Gastroesophageal sphincter (tissue), 4 donors: Measurements from ENCODE around the gene PTPRG. TPM values are rescaled to one million over a fixed set of nuclear protein-coding genes. Genes with fewer than 3 reads are reported as not detected.
"Not testable (repeated sequence)": the region's sequence is repeated elsewhere in the genome, so short reads cannot be mapped to it uniquely, and the experiment has no call there.

Experiments
- ATAC-seq: fragments of 150-250 bp; one replicate; pipeline ENCODE4 v1.9.1; 2016; ENCODE audit warnings: mild to moderate bottlenecking, moderate library complexity
- H3K27ac ChIP-seq, 4 donors: fragments of 200-600 bp; sonication (generic) in 3 of 4; 1 replicate in 3 of 4; 2 replicates in 1 of 4; pipeline ENCODE4 v1.5.1; 2016 to 2019
- H3K27me3 ChIP-seq: fragments of 200-600 bp; sonication (generic); one replicate; pipeline ENCODE4 v1.5.1; 2019
- H3K36me3 ChIP-seq, 2 donors: fragments of 200-600 bp; sonication (generic); one replicate each; pipeline ENCODE4 v1.5.1; 2019; ENCODE audit warnings: control low read depth in 1 of 2
- H3K4me1 ChIP-seq, 3 donors: fragments of 200-600 bp; sonication (generic); 1 replicate in 2 of 3; 2 replicates in 1 of 3; pipeline ENCODE4 v1.5.1; 2016 to 2019; ENCODE audit warnings: control low read depth in 2 of 3
- H3K4me3 ChIP-seq, 2 donors: fragments of 200-600 bp; sonication (generic); one replicate each; pipeline ENCODE4 v1.5.1; 2019; ENCODE audit warnings: mild to moderate bottlenecking in 1 of 2, moderate library complexity in 1 of 2
- H3K9me3 ChIP-seq, 3 donors: fragments of 200-600 bp; sonication (generic); one replicate each; pipeline ENCODE4 v1.5.1; 2017 to 2019; ENCODE audit warnings: control low read depth in 2 of 3
- CTCF ChIP-seq, 4 experiments: fragments of 200-600 bp in 2 of 4; fragments of 450-650 bp in 2 of 4; sonication (generic) in 1 of 4; IDR thresholded peaks; one replicate each; pipeline ENCODE4 v1.5.1; 2017 to 2019; ENCODE audit warnings: antibody characterized with exemption in 4 of 4, mild to moderate bottlenecking in 2 of 4, moderate library complexity in 2 of 4
- EP300 ChIP-seq: sonication (generic); formaldehyde crosslinking; IDR thresholded peaks from one replicate; pipeline ENCODE4 v1.6.1; 2017; ENCODE audit warnings: antibody characterized with exemption, mild to moderate bottlenecking
- POLR2A ChIP-seq, 2 donors: fragments of 450-650 bp; IDR thresholded peaks; one replicate each; pipeline ENCODE4 v1.6.1; 2017; ENCODE audit warnings: antibody characterized with exemption in 2 of 2, mild to moderate bottlenecking in 2 of 2, moderate library complexity in 1 of 2
- POLR2AphosphoS5 ChIP-seq: sonication (generic); formaldehyde crosslinking; IDR thresholded peaks from one replicate; pipeline ENCODE4 v1.6.1; 2017; ENCODE audit warnings: antibody characterized with exemption
- WGBS, 2 donors: methylation state at CpG; one replicate each; pipeline ENCODE4 v1.1.5; 2018; ENCODE audit warnings: low coverage in 1 of 2; 5-methylcytosine and 5-hydroxymethylcytosine counted together
- total RNA-seq, 4 donors: library from RNA; depleted of rRNA; stranded (reverse); fragments of >200 nt; gene quantifications; one replicate each; pipeline ENCODE4 v1.1.0, GENCODE V29; 2016

The PTPRG gene
- total RNA-seq, 4 donors from 2014 or later: 48.7 to 81.9 (median 52.8) TPM

- peak overlapping the region in 1 of 4 donors; percentile 21 for H3K27ac ChIP-seq
- no peak for ATAC-seq
- WGBS, 2 donors: 18 to 48% methylated on average over 3 of the region's 3 CpGs
- H3K9me3 ChIP-seq: no peaks in the 10 kb centered on the region
- no peaks in the 10 kb centered on the region for H3K36me3 ChIP-seq
- H3K27me3 ChIP-seq: no peaks in the 10 kb centered on the region
- peaks cover 9 to 82% (median 17%) of the 10 kb centered on the region in 3 donors for H3K4me1 ChIP-seq
- TF ChIP-seq CTCF (IDR thresholded peaks at IDR 0.05): no peak
- no peak for TF ChIP-seq POLR2AphosphoS5
- no peak for TF ChIP-seq POLR2A (IDR thresholded peaks at IDR 0.05)
- no peak for TF ChIP-seq EP300
- H3K4me3 ChIP-seq: no peak overlapping the region
These were observed 250.3 kb downstream of the PTPRG start for GRCh38 chr3:61811652-61812051.

GRCh38 chr3:61812085-61812484, 250.7 kb downstream of the PTPRG start:
- no peak for ATAC-seq
- Histone ChIP-seq H3K4me3 (no peak overlapping the region), H3K9me3 (no peaks in the 10 kb centered on the region), H3K4me1 (peaks cover 9 to 77% (median 17%) of the 10 kb centered on the region in 3 donors), H3K27ac (peak overlapping the region in 1 of 4 donors; percentile 21), H3K27me3 (no peaks in the 10 kb centered on the region), H3K36me3 (no peaks in the 10 kb centered on the region)
- 73 to 82% methylated on average over 4 of the region's 4 CpGs for WGBS, 2 donors
- TF ChIP-seq POLR2A (IDR thresholded peaks at IDR 0.05) (no peak), CTCF (IDR thresholded peaks at IDR 0.05) (no peak), EP300 (no peak), POLR2AphosphoS5 (no peak)

- no peak for TF ChIP-seq POLR2AphosphoS5
- TF ChIP-seq POLR2A (IDR thresholded peaks at IDR 0.05): no peak
- no peak for TF ChIP-seq CTCF (IDR thresholded peaks at IDR 0.05)
- TF ChIP-seq EP300: no peak
- ATAC-seq: no peak
- H3K27ac ChIP-seq: no peak overlapping the region
- WGBS, 2 donors: 90 to 92% methylated on average over 2 to 3 of the region's 3 CpGs
- no peaks in the 10 kb centered on the region for H3K27me3 ChIP-seq
- H3K4me3 ChIP-seq: no peak overlapping the region
- H3K36me3 ChIP-seq: no peaks in the 10 kb centered on the region
- no peaks in the 10 kb centered on the region for H3K9me3 ChIP-seq
- peaks cover 9 to 73% (median 17%) of the 10 kb centered on the region in 3 donors for H3K4me1 ChIP-seq
These were observed 251.1 kb downstream of the PTPRG start for GRCh38 chr3:61812517-61812916.

- TF ChIP-seq EP300: no peak
- TF ChIP-seq POLR2A (IDR thresholded peaks at IDR 0.05): no peak
- no peak for TF ChIP-seq POLR2AphosphoS5
- TF ChIP-seq CTCF (IDR thresholded peaks at IDR 0.05): no peak
- no peaks in the 10 kb centered on the region for H3K27me3 ChIP-seq
- ATAC-seq: peak; percentile 31
- no peaks in the 10 kb centered on the region for H3K9me3 ChIP-seq
- peaks cover 2 to 62% (median 12%) of the 10 kb centered on the region in 3 donors for H3K4me1 ChIP-seq
- no peaks in the 10 kb centered on the region for H3K36me3 ChIP-seq
- 53 to 67% methylated on average over 3 of the region's 4 CpGs for WGBS, 2 donors
- H3K27ac ChIP-seq: no peak overlapping the region
- no peak overlapping the region for H3K4me3 ChIP-seq
These were observed 252.3 kb downstream of the PTPRG start for GRCh38 chr3:61813636-61814035.

- no peak for TF ChIP-seq POLR2AphosphoS5
- TF ChIP-seq POLR2A (IDR thresholded peaks at IDR 0.05): no peak
- TF ChIP-seq CTCF (IDR thresholded peaks at IDR 0.05): no peak
- TF ChIP-seq EP300: no peak
- WGBS, 2 donors: 7 to 27% methylated on average over 1 of the region's 1 CpG
- Histone ChIP-seq H3K27me3 (no peaks in the 10 kb centered on the region), H3K36me3 (no peaks in the 10 kb centered on the region), H3K9me3 (no peaks in the 10 kb centered on the region), H3K27ac (no peak overlapping the region), H3K4me1 (peaks cover 2 to 51% (median 7%) of the 10 kb centered on the region in 3 donors), H3K4me3 (no peak overlapping the region)
- ATAC-seq: no peak
These were observed 253.3 kb downstream of the PTPRG start for GRCh38 chr3:61814674-61815073.

- H3K27me3 ChIP-seq, H3K4me3 ChIP-seq, H3K9me3 ChIP-seq, H3K27ac ChIP-seq, ATAC-seq, H3K36me3 ChIP-seq: not testable (repeated sequence)
- WGBS, 2 donors: 86 to 100% methylated on average over 4 of the region's 5 CpGs
- H3K4me1 ChIP-seq: peaks cover 0 to 39% (median 0%) of the 10 kb centered on the region in 3 donors
These were observed 254.9 kb downstream of the PTPRG start for GRCh38 chr3:61816304-61816703.
